CD4-positive, alpha-beta T cell treated with Interleukin-12 subunit alpha and Interleukin-12 subunit beta, for 1 hour (primary cell): ENCODE measurements around the gene IGHMBP2.

ENCODE experiments used
- DNase-seq: peaks from one replicate; pipeline ENCODE4 v3.0.0-alpha.2; 2020

IGHMBP2 gene

GRCh38 chr11:68941324-68942094, 37.8 kb downstream of the IGHMBP2 start:
- no peak for DNase-seq

- no peak for DNase-seq
Observed at GRCh38 chr11:68942095-68942620, 38.5 kb downstream of the IGHMBP2 start.

GRCh38 chr11:68942751-68943271, 39.1 kb downstream of the IGHMBP2 start:
- no peak for DNase-seq

GRCh38 chr11:68946416-68947090, 42.9 kb downstream of the IGHMBP2 start:
- DNase-seq = no peak

- DNase-seq = no peak
Observed at GRCh38 chr11:68947151-68947550, 43.5 kb downstream of the IGHMBP2 start.

GRCh38 chr11:68948496-68948895, 44.8 kb downstream of the IGHMBP2 start:
- no peak for DNase-seq

GRCh38 chr11:68948935-68949334, 45.2 kb downstream of the IGHMBP2 start:
- no peak for DNase-seq

- DNase-seq = no peak
Observed at GRCh38 chr11:68950270-68950669, 46.6 kb downstream of the IGHMBP2 start.

GRCh38 chr11:68950762-68951161, 47.1 kb downstream of the IGHMBP2 start:
- no peak for DNase-seq

- no peak for DNase-seq
Observed at GRCh38 chr11:68954836-68955606, 51.3 kb downstream of the IGHMBP2 start.

- no peak for DNase-seq
Observed at GRCh38 chr11:68955607-68955958, 51.9 kb downstream of the IGHMBP2 start.

- DNase-seq = peak; percentile 36
Observed at GRCh38 chr11:68956142-68956541, 52.5 kb downstream of the IGHMBP2 start.

- no peak for DNase-seq
Observed at GRCh38 chr11:68956547-68957254, 53.0 kb downstream of the IGHMBP2 start.

- DNase-seq = no peak
Observed at GRCh38 chr11:68958211-68958610, 54.5 kb downstream of the IGHMBP2 start.

GRCh38 chr11:68959465-68960293, 56.0 kb downstream of the IGHMBP2 start:
- no peak for DNase-seq

GRCh38 chr11:68960294-68961071, 56.8 kb downstream of the IGHMBP2 start:
- no peak for DNase-seq

GRCh38 chr11:68961245-68961644, 57.6 kb downstream of the IGHMBP2 start:
- no peak for DNase-seq

GRCh38 chr11:68962527-68963250, 59.0 kb downstream of the IGHMBP2 start:
- peak; percentile 54 for DNase-seq

- DNase-seq = no peak
Observed at GRCh38 chr11:68963779-68964178, 60.1 kb downstream of the IGHMBP2 start.
